ENCODE measurements around the gene OCA2.

GRCh38 chr15:27842526-27842925 is 256.6 kb downstream of the OCA2 start:
- no peak for TF ChIP-seq EZH2phosphoT487 (IDR thresholded peaks at IDR 0.05; ENCODE audit: insufficient read depth, low read depth)
- TF ChIP-seq EZH2 (IDR thresholded peaks at IDR 0.05; ENCODE audit: insufficient read depth, poor library complexity, severe bottlenecking) = no peak

All from GM23248 (cell line).